Natural killer cell (primary cell): ENCODE results near the gene AGPAT1. TPM values are rescaled to one million over a fixed set of nuclear protein-coding genes. Genes with fewer than 3 reads are reported as not detected.

ENCODE experiments used
- ATAC-seq, 3 donors: fragments of 150-1000 bp in 2 of 3; fragments of 200-7000 bp in 1 of 3; cut with Tn5 transposase; 1 replicate in 1 of 3; 2 replicates in 2 of 3; pipeline ENCODE4 v1.10.0; 2021; ENCODE audit warnings: mild to moderate bottlenecking in 2 of 3, moderate library complexity in 2 of 3
- DNase-seq, 2 donors: peaks; one replicate each; pipeline versions ENCODE4 v3.0.0 to v3.0.0-alpha.2; 2013 to 2021; ENCODE audit warnings: mixed read lengths in 1 of 2
- H3K27ac ChIP-seq: one replicate; pipeline ENCODE4 v1.5.1; 2013; ENCODE audit warnings: mild to moderate bottlenecking, low read length
- H3K27me3 ChIP-seq: one replicate; pipeline ENCODE4 v1.6.1; 2013; ENCODE audit warnings: low read length; ENCODE audit not compliant: control insufficient read depth, insufficient read depth
- H3K36me3 ChIP-seq: one replicate; pipeline ENCODE4 v1.6.1; 2013; ENCODE audit warnings: low read length; ENCODE audit not compliant: control insufficient read depth, insufficient read depth
- H3K4me1 ChIP-seq: one replicate; pipeline ENCODE4 v1.6.1; 2013; ENCODE audit warnings: low read length; ENCODE audit not compliant: control insufficient read depth, insufficient read depth
- H3K4me3 ChIP-seq: one replicate; pipeline ENCODE4 v1.5.1; 2013; ENCODE audit warnings: low read length
- H3K9me3 ChIP-seq: one replicate; pipeline ENCODE4 v1.6.1; 2013; ENCODE audit warnings: low read length; ENCODE audit not compliant: control insufficient read depth, insufficient read depth
- H3K27ac Mint-ChIP-seq, 2 donors: one replicate each; pipeline ENCODE4 v1.8.0; 2022; ENCODE audit warnings: mild to moderate bottlenecking in 2 of 2, mixed read lengths in 2 of 2, moderate library complexity in 1 of 2
- H3K27me3 Mint-ChIP-seq, 2 donors: one replicate each; pipeline ENCODE4 v1.8.0; 2022; ENCODE audit warnings: low read depth in 2 of 2, mixed read lengths in 2 of 2
- H3K36me3 Mint-ChIP-seq: one replicate; pipeline ENCODE4 v1.8.0; 2022; ENCODE audit warnings: mixed read lengths
- H3K4me1 Mint-ChIP-seq, 2 donors: one replicate each; pipeline ENCODE4 v1.8.0; 2022; ENCODE audit warnings: mixed read lengths in 2 of 2
- H3K4me3 Mint-ChIP-seq: one replicate; pipeline ENCODE4 v1.8.0; 2022; ENCODE audit warnings: mild to moderate bottlenecking, moderate library complexity, mixed read lengths
- H3K9me3 Mint-ChIP-seq, 2 donors: one replicate each; pipeline ENCODE4 v1.8.0; 2022; ENCODE audit warnings: mixed read lengths in 2 of 2
- CTCF ChIP-seq: fragments of 200-600 bp; IDR thresholded peaks from one replicate; pipeline ENCODE4 v1.8.0; 2022; ENCODE audit warnings: antibody characterized with exemption
- WGBS: methylation state at CpG from one replicate; pipeline ENCODE4 v1.1.7; 2013; ENCODE audit warnings: missing lambda C conversion rate; ENCODE audit not compliant: insufficient coverage; 5-methylcytosine and 5-hydroxymethylcytosine counted together
- intact Hi-C: fragments of 100-400 bp; cut with micrococcal nuclease; formaldehyde crosslinking; loops from one replicate; pipeline ENCODE4 v1.14.2; 2022
- total RNA-seq, 4 donors: library from RNA; stranded (reverse); fragments of 120-200 nt in 1 of 4; gene quantifications; one replicate each; pipeline versions ENCODE4 v1.2.3 to v1.2.4, GENCODE V29; 2013 to 2022

The AGPAT1 gene
- total RNA-seq, 3 donors from 2014 or later (not counting 1 experiment from before 2014, with no cell fraction given): 29.5 to 31.9 (median 31.2) TPM

DNA sequence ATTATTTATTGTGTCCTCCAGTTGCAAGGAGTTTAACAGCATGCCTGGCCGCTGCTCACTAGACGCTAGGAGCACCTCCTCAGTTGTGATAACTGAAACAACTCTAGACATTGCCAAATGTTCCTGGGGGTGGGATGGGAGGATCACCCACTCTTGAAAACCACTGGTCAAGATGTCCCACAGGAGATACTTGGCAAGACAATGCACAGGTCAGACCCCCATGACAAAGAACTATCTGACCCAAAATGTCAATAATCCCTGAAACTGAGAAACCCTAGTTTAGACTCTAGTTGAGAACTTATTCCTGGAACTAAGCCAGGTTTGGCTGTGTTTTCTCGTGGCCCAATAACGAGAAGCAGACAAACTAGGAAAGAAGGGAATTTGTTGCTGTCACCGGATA lies 36.3 kb downstream of the AGPAT1 start:
- Mint-ChIP-seq H3K27me3 (peaks cover 14 to 15% of the 10 kb centered on the region in 2 donors), H3K9me3 (no peaks in the 10 kb centered on the region), H3K4me3 (no peak overlapping the region), H3K27ac (no peak overlapping the region), H3K4me1 (no peaks in the 10 kb centered on the region), H3K36me3 (no peaks in the 10 kb centered on the region)
- ATAC-seq (no peak), DNase-seq (no peak)
- no peak for TF ChIP-seq CTCF
- Histone ChIP-seq H3K4me3 (no peak overlapping the region), H3K9me3 (no peaks in the 10 kb centered on the region), H3K4me1 (no peaks in the 10 kb centered on the region), H3K27me3 (no peaks in the 10 kb centered on the region), H3K27ac (no peak overlapping the region), H3K36me3 (no peaks in the 10 kb centered on the region)
- 91% methylated on average over 5 of the region's 5 CpGs for WGBS
- intact Hi-C loops: no loop called here

GRCh38 chr6:32137454-32137853 lies 38.4 kb downstream of the AGPAT1 start:
- H3K4me3 Mint-ChIP-seq: no peak overlapping the region
- intact Hi-C loops: no loop called here
- H3K9me3 ChIP-seq: no peaks in the 10 kb centered on the region
- no peaks in the 10 kb centered on the region for H3K4me1 Mint-ChIP-seq
- ATAC-seq: no peak
- peaks cover 14 to 17% of the 10 kb centered on the region in 2 donors for H3K27me3 Mint-ChIP-seq
- H3K36me3 ChIP-seq: no peaks in the 10 kb centered on the region
- H3K27me3 ChIP-seq: no peaks in the 10 kb centered on the region
- no peak for DNase-seq
- no peaks in the 10 kb centered on the region for H3K9me3 Mint-ChIP-seq
- no peaks in the 10 kb centered on the region for H3K4me1 ChIP-seq
- TF ChIP-seq CTCF: no peak
- no peaks in the 10 kb centered on the region for H3K36me3 Mint-ChIP-seq
- H3K27ac ChIP-seq: no peak overlapping the region
- no peak overlapping the region for H3K27ac Mint-ChIP-seq
- no peak overlapping the region for H3K4me3 ChIP-seq

DNA sequence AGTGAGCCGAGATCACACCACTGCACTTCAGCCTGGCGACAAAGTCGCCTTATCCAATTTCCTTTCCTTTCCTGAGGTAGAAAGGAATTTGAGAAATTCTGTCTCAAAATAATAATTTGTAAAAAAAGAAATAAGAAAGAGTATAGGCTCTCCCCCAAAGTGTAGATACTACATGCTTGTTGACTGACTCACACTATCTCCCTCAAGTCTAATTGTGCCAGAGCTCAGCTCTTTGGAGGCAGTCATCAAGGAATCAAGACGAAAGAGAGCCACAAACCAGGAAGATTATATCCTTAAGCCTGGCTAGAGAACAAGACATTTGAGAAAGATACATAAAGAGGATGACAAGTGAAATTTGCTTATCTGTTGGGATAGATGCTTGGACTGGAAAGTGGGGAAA lies 42.1 kb downstream of the AGPAT1 start:
- Histone ChIP-seq H3K27ac (no peak overlapping the region), H3K9me3 (no peaks in the 10 kb centered on the region), H3K4me3 (no peak overlapping the region), H3K36me3 (no peaks in the 10 kb centered on the region), H3K27me3 (no peaks in the 10 kb centered on the region), H3K4me1 (peaks cover 18% of the 10 kb centered on the region)
- no peak for TF ChIP-seq CTCF
- ATAC-seq (no peak), DNase-seq (no peak)
- Mint-ChIP-seq H3K4me1 (peaks cover 17% of the 10 kb centered on the region in 2 donors), H3K27me3 (peaks cover 5 to 8% of the 10 kb centered on the region in 2 donors), H3K36me3 (no peaks in the 10 kb centered on the region), H3K27ac (no peak overlapping the region), H3K9me3 (no peaks in the 10 kb centered on the region), H3K4me3 (no peak overlapping the region)
- WGBS: 83% methylated on average over 1 of the region's 4 CpGs
- intact Hi-C loops: no loop called here

DNA sequence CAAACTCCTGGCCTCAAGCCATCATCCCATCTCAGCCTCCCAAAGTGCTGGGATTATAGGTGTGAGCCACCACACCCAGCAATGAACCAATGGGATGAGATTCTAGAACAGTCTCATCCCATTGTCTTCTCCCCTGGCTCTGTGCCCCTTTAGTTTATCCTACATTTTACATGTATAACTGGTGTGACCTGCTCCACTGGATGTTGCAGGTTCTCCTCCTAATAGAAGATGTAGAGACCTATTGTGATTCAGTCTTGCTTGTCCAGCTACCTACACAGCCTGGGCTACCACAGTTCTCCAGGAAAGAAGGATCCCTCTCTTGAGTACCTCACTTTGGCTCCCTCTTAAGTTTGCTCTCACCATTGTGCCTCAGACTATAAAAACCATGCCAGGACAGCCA lies 43.8 kb downstream of the AGPAT1 start:
- no peak for DNase-seq
- Histone ChIP-seq H3K27ac (no peak overlapping the region), H3K4me1 (peaks cover 33% of the 10 kb centered on the region), H3K4me3 (no peak overlapping the region), H3K36me3 (no peaks in the 10 kb centered on the region), H3K9me3 (no peaks in the 10 kb centered on the region), H3K27me3 (no peaks in the 10 kb centered on the region)
- TF ChIP-seq CTCF: no peak
- Mint-ChIP-seq H3K4me3 (no peak overlapping the region), H3K27me3 (peaks cover 5 to 8% of the 10 kb centered on the region in 2 donors), H3K9me3 (no peaks in the 10 kb centered on the region), H3K4me1 (peaks cover 28 to 34% of the 10 kb centered on the region in 2 donors), H3K27ac (peak overlapping the region in 1 of 2 donors; percentile 61), H3K36me3 (no peaks in the 10 kb centered on the region)
- intact Hi-C loops: no loop called here
- no peak for ATAC-seq
